Activated CD8-positive, alpha-beta memory T cell treated with anti-CD3 and anti-CD28 coated beads, Interleukin-2, amount 50 U/mL, for 48 hours (primary cell): ENCODE measurements around the gene IQGAP2.

Experiments
- DNase-seq: peaks from one replicate; pipeline ENCODE4 v3.0.0-alpha.2; 2020

Gene IQGAP2

GRCh38 chr5:76694317-76694716, 291.2 kb downstream of the IQGAP2 start:
- DNase-seq, result no peak

GRCh38 chr5:76695346-76695745, 292.3 kb downstream of the IQGAP2 start:
- DNase-seq, result no peak

GRCh38 chr5:76696251-76696650, 293.2 kb downstream of the IQGAP2 start:
- no peak for DNase-seq

- no peak for DNase-seq
These were observed 294.6 kb downstream of the IQGAP2 start for GRCh38 chr5:76697670-76698069.

- no peak for DNase-seq
These were observed 297.5 kb downstream of the IQGAP2 start for GRCh38 chr5:76700571-76700970.

- no peak for DNase-seq
These were observed 298.2 kb downstream of the IQGAP2 start for GRCh38 chr5:76701298-76701697.

GRCh38 chr5:76703707-76704106, 300.6 kb downstream of the IQGAP2 start:
- DNase-seq, result no peak

- DNase-seq, result no peak
These were observed 301.1 kb downstream of the IQGAP2 start for GRCh38 chr5:76704131-76704663.

GRCh38 chr5:76705574-76705973, 302.5 kb downstream of the IQGAP2 start:
- no peak for DNase-seq

GRCh38 chr5:76709762-76710161, 306.7 kb downstream of the IQGAP2 start:
- DNase-seq, result no peak

GRCh38 chr5:76710991-76711390, 307.9 kb downstream of the IQGAP2 start:
- no peak for DNase-seq

GRCh38 chr5:76714751-76715485, 311.8 kb downstream of the IQGAP2 start:
- peak; percentile 63 for DNase-seq

- DNase-seq, result no peak
These were observed 312.3 kb downstream of the IQGAP2 start for GRCh38 chr5:76715486-76715735.

- peak; percentile 79 for DNase-seq
These were observed 312.8 kb downstream of the IQGAP2 start, which contains the start of gene F2R for GRCh38 chr5:76715736-76716455. TSS of gene F2R (plus strand) at chr5:76716126. CDS start at chr5:76716308, 182 bp downstream.

GRCh38 chr5:76716456-76717157, 313.5 kb downstream of the IQGAP2 start:
- peak; percentile 58 for DNase-seq

GRCh38 chr5:76717222-76718083, 314.4 kb downstream of the IQGAP2 start:
- DNase-seq, result no peak

GRCh38 chr5:76718381-76718832, 315.3 kb downstream of the IQGAP2 start:
- DNase-seq, result no peak

GRCh38 chr5:76718880-76719279, 315.8 kb downstream of the IQGAP2 start:
- no peak for DNase-seq

GRCh38 chr5:76720988-76721569, 318.0 kb downstream of the IQGAP2 start:
- DNase-seq, result no peak

- no peak for DNase-seq
These were observed 320.2 kb downstream of the IQGAP2 start for GRCh38 chr5:76723266-76723665.

- no peak for DNase-seq
These were observed 320.8 kb downstream of the IQGAP2 start for GRCh38 chr5:76723906-76724305.

GRCh38 chr5:76724871-76725270, 321.8 kb downstream of the IQGAP2 start:
- no peak for DNase-seq
